GM23248 (cell line): Measurements from ENCODE around the gene FILIP1. TPM values are rescaled to one million over a fixed set of nuclear protein-coding genes. Genes with fewer than 3 reads are reported as not detected.

Experiments
- DNase-seq: peaks from one replicate; pipeline ENCODE4 v3.0.0-alpha.2; 2015
- H2AFZ ChIP-seq: fragments of 200-600 bp; sonication (generic); 2 replicates; pipeline ENCODE4 v1.6.1; 2016; ENCODE audit warnings: antibody characterized with exemption
- H3F3A ChIP-seq: fragments of 200-600 bp; sonication (generic); 2 replicates; pipeline ENCODE4 v1.6.1; 2016; ENCODE audit warnings: mild to moderate bottlenecking, antibody characterized with exemption, mixed run types; ENCODE audit not compliant: insufficient read depth
- H3K27ac ChIP-seq: fragments of 200-600 bp; sonication (generic); 2 replicates; pipeline ENCODE4 v1.5.1; 2016; ENCODE audit warnings: mild to moderate bottlenecking
- H3K27me3 ChIP-seq: fragments of 200-600 bp; sonication (generic); replicated peaks from 2 replicates; pipeline ENCODE4 v1.6.1; 2016; ENCODE audit warnings: mild to moderate bottlenecking; ENCODE audit not compliant: insufficient read depth
- H3K36me3 ChIP-seq: fragments of 200-600 bp; sonication (generic); 2 replicates; pipeline ENCODE4 v1.6.1; 2016; ENCODE audit warnings: low read depth, mild to moderate bottlenecking
- H3K4me1 ChIP-seq: fragments of 200-600 bp; sonication (generic); 2 replicates; pipeline ENCODE4 v1.6.1; 2016; ENCODE audit warnings: mild to moderate bottlenecking; ENCODE audit not compliant: insufficient read depth
- H3K4me2 ChIP-seq: fragments of 200-600 bp; sonication (generic); one replicate; pipeline ENCODE4 v1.6.1; 2016; ENCODE audit warnings: mild to moderate bottlenecking; ENCODE audit not compliant: unreplicated experiment
- H3K4me3 ChIP-seq: fragments of 200-600 bp; sonication (generic); 2 replicates; pipeline ENCODE4 v1.5.1; 2016; ENCODE audit warnings: mild to moderate bottlenecking
- H3K79me2 ChIP-seq: fragments of 200-600 bp; sonication (generic); 2 replicates; pipeline ENCODE4 v1.6.1; 2016; ENCODE audit warnings: mild to moderate bottlenecking; ENCODE audit not compliant: insufficient read depth
- H3K9ac ChIP-seq: fragments of 200-600 bp; sonication (generic); 2 replicates; pipeline ENCODE4 v1.6.1; 2016; ENCODE audit warnings: mild to moderate bottlenecking
- H3K9me2 ChIP-seq: fragments of 200-600 bp; sonication (generic); 2 replicates; pipeline ENCODE4 v1.6.1; 2016; ENCODE audit warnings: mixed run types, mild to moderate bottlenecking, moderate library complexity; ENCODE audit not compliant: insufficient read depth
- H3K9me3 ChIP-seq: fragments of 200-600 bp; sonication (generic); one replicate; pipeline ENCODE4 v1.6.1; 2017; ENCODE audit warnings: low read depth
- H4K20me1 ChIP-seq: fragments of 200-600 bp; sonication (generic); 2 replicates; pipeline ENCODE4 v1.6.0; 2016; ENCODE audit not compliant: insufficient read depth
- EZH2 ChIP-seq: fragments of 200-600 bp; sonication (generic); IDR thresholded peaks from 2 replicates; pipeline ENCODE4 v1.6.1; 2018; ENCODE audit warnings: antibody characterized with exemption, mild to moderate bottlenecking; ENCODE audit not compliant: insufficient read depth, poor library complexity, severe bottlenecking
- EZH2phosphoT487 ChIP-seq: fragments of 200-600 bp; sonication (generic); IDR thresholded peaks from 2 replicates; pipeline ENCODE4 v1.6.1; 2018; ENCODE audit warnings: antibody characterized with exemption, moderate library complexity, mild to moderate bottlenecking, low read depth; ENCODE audit not compliant: insufficient read depth
- WGBS, 2 experiments: methylation state at CpG; one replicate each; pipeline ENCODE4 v1.1.6; 2015 to 2017; ENCODE audit warnings: low lambda C conversion rate in 2 of 2, low coverage in 1 of 2; ENCODE audit errors: missing lambda C conversion rate in 2 of 2; 5-methylcytosine and 5-hydroxymethylcytosine counted together
- in situ Hi-C: fragments of 300-500 bp; cut with MboI; formaldehyde crosslinking; loops from 2 replicates; pipeline ENCODE4 v1.15.0; 2020
- polyA plus RNA-seq: library from polyadenylated mRNA; unstranded; fragments of >200 nt; fragmentation: Nextera tagmentation; extraction: Ambion mirVana; gene quantifications from 2 replicates; pipeline ENCODE4 v1.2.1, GENCODE V29; 2016
- total RNA-seq: library from RNA; depleted of rRNA; stranded (reverse); fragments of >200 nt; shearing (Covaris generic); gene quantifications from 2 replicates; pipeline ENCODE4 v1.2.3, GENCODE V29; 2014

FILIP1 gene
- total and polyA plus RNA-seq, 2 experiments from 2014 or later: under 0.01 TPM; not detected in 1

- H3K9ac ChIP-seq: no peak overlapping the region
- no peaks in the 10 kb centered on the region for H4K20me1 ChIP-seq
- no peak for DNase-seq
- no peaks in the 10 kb centered on the region for H3K27me3 ChIP-seq
- H3K36me3 ChIP-seq: no peaks in the 10 kb centered on the region
- H3K27ac ChIP-seq: no peak overlapping the region
- no peaks in the 10 kb centered on the region for H3K9me3 ChIP-seq
- in situ Hi-C loops: no loop called here
- no peaks in the 10 kb centered on the region for H3K9me2 ChIP-seq
- H3K79me2 ChIP-seq: no peaks in the 10 kb centered on the region
- H2AFZ ChIP-seq: no peak overlapping the region
- no peak overlapping the region for H3K4me3 ChIP-seq
- H3K4me2 ChIP-seq: no peak overlapping the region
- TF ChIP-seq EZH2phosphoT487: no peak
- H3F3A ChIP-seq: no peaks in the 10 kb centered on the region
- no peaks in the 10 kb centered on the region; the same call in 1 of the 2 replicates for H3K4me1 ChIP-seq
- 52 to 53% methylated on average over 2 of the region's 2 CpGs for WGBS, 2 experiments
Measured at GRCh38 chr6:75363304-75363703, 130.3 kb downstream of the FILIP1 start.

DNA sequence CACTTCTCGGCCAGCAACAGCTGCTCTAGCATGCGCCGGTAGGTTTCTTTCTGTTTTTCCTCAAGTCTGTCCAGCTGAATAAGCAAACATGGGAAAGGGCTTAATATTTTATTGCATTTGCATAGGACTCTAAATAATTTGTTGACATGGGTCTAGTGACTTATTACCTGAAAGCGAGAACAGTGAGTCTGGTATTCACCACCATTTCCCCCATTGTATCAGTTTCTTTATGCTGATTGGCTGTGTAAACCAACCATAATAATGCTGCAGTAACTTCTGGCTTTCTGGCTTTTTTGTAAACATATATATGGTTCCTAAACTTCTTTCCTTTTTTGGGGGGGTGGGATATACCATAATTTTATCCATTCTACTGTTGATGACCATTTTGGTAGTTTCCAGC lies 140.0 kb downstream of the FILIP1 start:
- Histone ChIP-seq H3F3A (no peaks in the 10 kb centered on the region), H3K36me3 (no peaks in the 10 kb centered on the region), H3K27me3 (no peaks in the 10 kb centered on the region), H2AFZ (no peak overlapping the region), H4K20me1 (no peaks in the 10 kb centered on the region), H3K79me2 (no peaks in the 10 kb centered on the region), H3K9me3 (no peaks in the 10 kb centered on the region), H3K9ac (no peak overlapping the region), H3K4me3 (no peak overlapping the region), H3K4me1 (no peaks in the 10 kb centered on the region), H3K9me2 (no peaks in the 10 kb centered on the region), H3K4me2 (no peak overlapping the region), H3K27ac (no peak overlapping the region)
- WGBS, 2 experiments: 98 to 100% methylated on average over 4 of the region's 4 CpGs
- TF ChIP-seq EZH2phosphoT487: no peak
- no peak for TF ChIP-seq EZH2
- no peak for DNase-seq
- in situ Hi-C loops: no loop called here

DNA sequence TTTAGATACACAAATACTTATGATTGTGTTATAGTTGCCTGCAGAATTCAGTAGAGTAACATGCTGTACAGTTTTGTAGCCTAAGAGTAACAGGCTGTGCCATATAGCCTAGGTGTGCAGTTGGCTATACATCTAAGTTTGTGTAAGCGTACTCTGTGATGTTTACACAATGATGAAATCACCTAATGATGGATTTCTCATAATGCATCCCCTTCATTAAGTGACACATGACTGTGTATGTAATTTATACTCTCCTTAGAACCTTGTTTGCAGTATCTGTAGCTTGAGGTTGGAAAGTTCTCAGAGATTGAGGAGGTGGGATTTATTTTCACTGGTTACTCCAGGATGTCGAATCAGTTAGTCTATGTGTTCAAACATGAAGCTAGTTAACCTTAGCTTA lies 142.0 kb downstream of the FILIP1 start:
- 91 to 98% methylated on average over 2 of the region's 2 CpGs for WGBS, 2 experiments
- no peaks in the 10 kb centered on the region for H3K9me2 ChIP-seq
- H3K79me2 ChIP-seq: no peaks in the 10 kb centered on the region
- H3K36me3 ChIP-seq: no peaks in the 10 kb centered on the region
- no peak overlapping the region for H3K4me2 ChIP-seq
- in situ Hi-C loops: no loop called here
- no peaks in the 10 kb centered on the region for H3K27me3 ChIP-seq
- H2AFZ ChIP-seq: no peak overlapping the region
- H3K9ac ChIP-seq: no peak overlapping the region
- no peaks in the 10 kb centered on the region for H3K9me3 ChIP-seq
- no peak overlapping the region for H3K4me3 ChIP-seq
- no peaks in the 10 kb centered on the region for H4K20me1 ChIP-seq
- H3F3A ChIP-seq: no peaks in the 10 kb centered on the region
- no peaks in the 10 kb centered on the region for H3K4me1 ChIP-seq
- TF ChIP-seq EZH2phosphoT487: no peak
- no peak overlapping the region for H3K27ac ChIP-seq
- DNase-seq: no peak

DNA sequence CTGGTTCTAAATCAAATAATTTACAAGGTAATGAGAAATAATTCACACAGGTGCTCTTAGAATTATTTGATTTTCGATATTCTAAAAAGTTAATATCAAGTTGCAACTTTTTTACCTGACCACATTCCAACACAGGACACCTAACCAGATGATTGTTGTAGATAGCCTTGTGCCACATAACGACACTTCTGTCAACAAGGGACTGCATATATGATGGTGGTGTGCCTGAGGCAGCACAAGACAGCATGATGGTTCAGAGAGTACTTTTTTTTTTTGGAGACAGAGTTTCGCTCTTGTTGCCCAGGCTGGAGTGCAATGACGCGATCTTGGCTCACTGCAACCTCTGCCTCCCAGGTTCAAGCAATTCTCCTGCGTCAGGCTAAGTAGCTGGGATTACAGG lies 142.8 kb downstream of the FILIP1 start:
- H3F3A ChIP-seq: no peaks in the 10 kb centered on the region
- no peaks in the 10 kb centered on the region for H3K79me2 ChIP-seq
- WGBS, 2 experiments: 91 to 99% methylated on average over 6 of the region's 6 CpGs
- H3K4me3 ChIP-seq: no peak overlapping the region
- no peaks in the 10 kb centered on the region for H3K9me2 ChIP-seq
- no peaks in the 10 kb centered on the region for H4K20me1 ChIP-seq
- in situ Hi-C loops: no loop called here
- H3K36me3 ChIP-seq: no peaks in the 10 kb centered on the region
- no peaks in the 10 kb centered on the region for H3K4me1 ChIP-seq
- H3K4me2 ChIP-seq: no peak overlapping the region
- no peak overlapping the region for H2AFZ ChIP-seq
- no peak for TF ChIP-seq EZH2phosphoT487
- no peak for TF ChIP-seq EZH2
- H3K27me3 ChIP-seq: no peaks in the 10 kb centered on the region
- no peak overlapping the region for H3K27ac ChIP-seq
- no peaks in the 10 kb centered on the region for H3K9me3 ChIP-seq
- H3K9ac ChIP-seq: no peak overlapping the region
- DNase-seq: no peak

- TF ChIP-seq EZH2 (no peak), EZH2phosphoT487 (no peak)
- Histone ChIP-seq H3K27ac (no peak overlapping the region), H3K79me2 (no peaks in the 10 kb centered on the region), H3K4me2 (no peak overlapping the region), H4K20me1 (no peaks in the 10 kb centered on the region), H3K36me3 (no peaks in the 10 kb centered on the region), H3K9me3 (no peaks in the 10 kb centered on the region), H3K27me3 (no peaks in the 10 kb centered on the region), H3F3A (no peaks in the 10 kb centered on the region), H2AFZ (no peak overlapping the region), H3K9ac (no peak overlapping the region), H3K4me1 (no peaks in the 10 kb centered on the region), H3K4me3 (no peak overlapping the region), H3K9me2 (no peaks in the 10 kb centered on the region)
- no peak for DNase-seq
- in situ Hi-C loops: no loop called here
- WGBS, 2 experiments: 48 to 49% methylated on average over 3 of the region's 3 CpGs
Measured at GRCh38 chr6:75350156-75350555, 143.4 kb downstream of the FILIP1 start.
